SK-N-SH treated with all-trans-retinoic acid at 6 μM for 48 hours (cell line): ENCODE data around the gene TNIP1.

Experiments
- ATAC-seq: fragments of 200-7000 bp; cut with Tn5 transposase; 3 replicates; pipeline ENCODE4 v1.9.1; 2020; ENCODE audit warnings: mild to moderate bottlenecking, moderate library complexity
- ARNTL ChIP-seq: fragments of 450-650 bp; formaldehyde crosslinking; IDR thresholded peaks from 2 replicates; pipeline ENCODE4 v1.5.0; 2020; ENCODE audit warnings: low read depth, mild to moderate bottlenecking, moderate library complexity, borderline replicate concordance
- BACH2 ChIP-seq: fragments of 250-450 bp; sonication (Bioruptor Pico); IDR thresholded peaks from 2 replicates; pipeline ENCODE4 v1.9.0; 2021; ENCODE audit warnings: mild to moderate bottlenecking, borderline replicate concordance
- CREB5 ChIP-seq: fragments of 250-450 bp; sonication (Bioruptor Pico); IDR thresholded peaks from 2 replicates; pipeline ENCODE4 v1.5.1; 2020; ENCODE audit warnings: low read depth, mild to moderate bottlenecking, moderate library complexity
- CSDC2 ChIP-seq: fragments of 250-450 bp; sonication (Bioruptor Pico); IDR thresholded peaks from 2 replicates; pipeline ENCODE4 v1.5.0; 2020; ENCODE audit warnings: mild to moderate bottlenecking, moderate library complexity
- CSRNP3 ChIP-seq: fragments of 250-450 bp; sonication (Bioruptor Pico); IDR thresholded peaks from 2 replicates; pipeline ENCODE4 v1.5.1; 2021; ENCODE audit warnings: mild to moderate bottlenecking, moderate library complexity
- ESRRG ChIP-seq: fragments of 250-450 bp; sonication (Bioruptor Pico); IDR thresholded peaks from 2 replicates; pipeline ENCODE4 v1.6.1; 2021; ENCODE audit warnings: mild to moderate bottlenecking
- ISL1 ChIP-seq: fragments of 250-450 bp; sonication (Bioruptor Pico); IDR thresholded peaks from 2 replicates; pipeline ENCODE4 v2.1.2; 2022; ENCODE audit warnings: mild to moderate bottlenecking, moderate library complexity
- OSR1 ChIP-seq: fragments of 250-450 bp; sonication (Bioruptor Pico); IDR thresholded peaks from 2 replicates; pipeline ENCODE4 v1.8.0; 2022; ENCODE audit warnings: moderate library complexity, mild to moderate bottlenecking, inconsistent platforms
- PATZ1 ChIP-seq: fragments of 250-450 bp; sonication (Bioruptor Pico); IDR thresholded peaks from 2 replicates; pipeline ENCODE4 v1.8.0; 2020; ENCODE audit warnings: mild to moderate bottlenecking, moderate library complexity, borderline replicate concordance
- POU6F1 ChIP-seq: fragments of 250-450 bp; sonication (Bioruptor Pico); IDR thresholded peaks from 2 replicates; pipeline ENCODE4 v1.8.0; 2021; ENCODE audit warnings: low read depth, mild to moderate bottlenecking, moderate library complexity, borderline replicate concordance
- PPARA ChIP-seq: fragments of 250-450 bp; sonication (Bioruptor Pico); IDR thresholded peaks from 2 replicates; pipeline ENCODE4 v1.5.0; 2020; ENCODE audit warnings: mild to moderate bottlenecking, borderline replicate concordance
- RARB ChIP-seq: fragments of 250-450 bp; sonication (Bioruptor Pico); IDR thresholded peaks from 2 replicates; pipeline ENCODE4 v1.8.0; 2021; ENCODE audit warnings: mild to moderate bottlenecking, moderate library complexity
- SNAI2 ChIP-seq: fragments of 250-450 bp; sonication (Bioruptor Pico); IDR thresholded peaks from 2 replicates; pipeline ENCODE4 v1.5.0; 2020; ENCODE audit warnings: mild to moderate bottlenecking, moderate library complexity
- TOX ChIP-seq: fragments of 250-450 bp; sonication (Bioruptor Pico); IDR thresholded peaks from 2 replicates; pipeline ENCODE4 v1.8.0; 2021; ENCODE audit warnings: mild to moderate bottlenecking, moderate library complexity, borderline replicate concordance
- TSHZ2 ChIP-seq: fragments of 250-450 bp; sonication (Bioruptor Pico); IDR thresholded peaks from 2 replicates; pipeline ENCODE4 v1.5.0; 2020; ENCODE audit warnings: mild to moderate bottlenecking, moderate library complexity
- ZC3H10 ChIP-seq: fragments of 250-450 bp; sonication (Bioruptor Pico); IDR thresholded peaks from 2 replicates; pipeline ENCODE4 v1.5.1; 2021; ENCODE audit warnings: mild to moderate bottlenecking, moderate library complexity
- ZFP3 ChIP-seq: fragments of 250-450 bp; sonication (Bioruptor Pico); IDR thresholded peaks from 2 replicates; pipeline ENCODE4 v1.5.0; 2020; ENCODE audit warnings: mild to moderate bottlenecking, moderate library complexity
- ZFP30 ChIP-seq: fragments of 450-650 bp; formaldehyde crosslinking; IDR thresholded peaks from 2 replicates; pipeline ENCODE4 v1.5.0; 2022; ENCODE audit warnings: mild to moderate bottlenecking, moderate library complexity
- ZNF565 ChIP-seq: fragments of 450-650 bp; formaldehyde crosslinking; conservative IDR thresholded peaks from 2 replicates; pipeline ENCODE4 v1.5.0; 2020; ENCODE audit warnings: low read depth, mild to moderate bottlenecking, moderate library complexity
- ZNF70 ChIP-seq: fragments of 450-650 bp; formaldehyde crosslinking; IDR thresholded peaks from 2 replicates; pipeline ENCODE4 v1.5.0; 2020; ENCODE audit warnings: mild to moderate bottlenecking, moderate library complexity
- ZNF8 ChIP-seq: fragments of 450-650 bp; formaldehyde crosslinking; IDR thresholded peaks from 2 replicates; pipeline ENCODE4 v1.5.0; 2020; ENCODE audit warnings: mild to moderate bottlenecking, moderate library complexity

Gene TNIP1

GRCh38 chr5:151054709-151055108 lies 26.1 kb downstream of the TNIP1 start (continued):
- TF ChIP-seq ARNTL (CRISPR knock-in tag) (no peak), PATZ1 (CRISPR knock-in tag) (no peak), RARB (CRISPR knock-in tag) (no peak), ESRRG (CRISPR knock-in tag) (no peak), TOX (CRISPR knock-in tag) (no peak), POU6F1 (CRISPR knock-in tag) (no peak), BACH2 (no peak)

- no peak for ATAC-seq
- TF ChIP-seq ESRRG (CRISPR knock-in tag) (no peak), ZFP30 (CRISPR knock-in tag) (no peak), ZNF70 (no peak), POU6F1 (CRISPR knock-in tag) (no peak), SNAI2 (CRISPR knock-in tag) (no peak), OSR1 (CRISPR knock-in tag) (no peak), BACH2 (no peak), ARNTL (CRISPR knock-in tag) (no peak), ZFP3 (no peak), ZC3H10 (CRISPR knock-in tag) (no peak), ZNF565 (CRISPR knock-in tag) (no peak), TSHZ2 (CRISPR knock-in tag) (no peak), RARB (CRISPR knock-in tag) (no peak), CSRNP3 (CRISPR knock-in tag) (no peak), ZNF8 (CRISPR knock-in tag) (no peak), TOX (CRISPR knock-in tag) (no peak)
These were observed 26.9 kb downstream of the TNIP1 start for GRCh38 chr5:151053796-151054462.

GRCh38 chr5:151052836-151053235 lies 28.0 kb downstream of the TNIP1 start:
- no peak for ATAC-seq
- TF ChIP-seq ZNF70 = no peak
- no peak for TF ChIP-seq PATZ1 (CRISPR knock-in tag)
- no peak for TF ChIP-seq ZNF565 (CRISPR knock-in tag)
- no peak for TF ChIP-seq TSHZ2 (CRISPR knock-in tag)
- TF ChIP-seq ESRRG (CRISPR knock-in tag) = no peak
- TF ChIP-seq ISL1 (CRISPR knock-in tag) = no peak
- no peak for TF ChIP-seq PPARA (CRISPR knock-in tag)
- TF ChIP-seq CREB5 (CRISPR knock-in tag) = no peak
- TF ChIP-seq ZC3H10 (CRISPR knock-in tag) = no peak
- no peak for TF ChIP-seq RARB (CRISPR knock-in tag)
- TF ChIP-seq CSDC2 (CRISPR knock-in tag) = no peak
- TF ChIP-seq OSR1 (CRISPR knock-in tag) = no peak
